DMS79 (cell line): ENCODE results near the gene EMC10.
"Not testable (repeated sequence)": the region's sequence is repeated elsewhere in the genome, so short reads cannot be mapped to it uniquely, and the experiment has no call there.

Experiments used
- DNase-seq: peaks from one replicate; lab custom pipeline; 2025; lab: John Stamatoyannopoulos, UW

EMC10 gene

DNA sequence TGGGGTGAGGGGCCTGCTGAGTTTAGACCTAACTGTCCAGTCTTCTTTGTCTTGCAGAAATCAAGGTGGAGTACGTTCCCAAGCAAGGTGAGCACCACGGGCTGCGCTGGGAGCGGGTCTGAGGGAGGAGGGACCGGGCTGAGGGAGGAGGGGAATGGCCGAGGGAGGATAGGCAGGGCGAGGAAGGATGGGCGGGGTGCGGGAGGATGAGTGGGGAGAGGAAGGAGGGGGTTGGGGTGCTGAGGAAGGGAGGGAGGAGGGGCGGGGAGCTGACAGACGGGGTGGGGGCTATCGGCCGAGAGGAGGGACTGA lies 25.1 kb upstream of the EMC10 start:
- DNase-seq = no peak

DNA sequence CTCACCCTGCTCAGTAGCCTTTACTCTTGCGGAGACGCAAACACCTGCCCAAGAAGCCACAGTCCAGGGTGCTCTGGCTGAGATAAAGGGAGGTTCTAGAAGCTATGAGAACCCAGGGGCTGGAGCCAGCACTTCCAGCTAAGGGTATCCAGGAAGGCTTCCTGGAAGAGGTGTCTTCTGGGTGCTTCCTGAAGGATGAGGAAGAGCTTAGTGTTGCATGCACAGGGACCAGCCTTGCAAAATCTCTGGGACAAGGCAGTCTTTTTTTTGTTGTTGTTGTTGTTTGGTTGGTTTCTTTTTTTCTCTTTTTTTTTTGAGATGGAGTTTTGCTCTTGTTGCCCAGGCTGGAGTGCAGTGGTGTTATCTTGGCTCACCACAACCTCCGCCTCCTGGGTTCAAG lies 23.1 kb upstream of the EMC10 start:
- DNase-seq = no peak

DNA sequence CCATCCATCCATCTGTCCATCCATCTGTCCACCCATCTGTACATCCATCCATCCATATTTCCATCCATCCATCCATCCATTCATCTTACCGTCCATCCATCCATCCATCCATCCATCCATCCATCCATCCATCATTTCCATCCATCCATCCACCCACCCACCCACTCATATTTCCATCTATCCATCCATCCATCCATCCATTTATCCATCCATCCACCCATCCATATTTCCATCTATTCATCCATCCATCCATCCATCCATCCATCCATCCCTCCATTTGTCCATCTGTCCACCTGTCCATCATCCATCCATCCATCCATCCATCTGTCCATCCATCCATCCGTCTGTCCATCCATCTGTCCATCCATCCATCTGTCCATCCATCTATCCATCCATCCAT lies 20.3 kb upstream of the EMC10 start:
- no peak for DNase-seq

DNA sequence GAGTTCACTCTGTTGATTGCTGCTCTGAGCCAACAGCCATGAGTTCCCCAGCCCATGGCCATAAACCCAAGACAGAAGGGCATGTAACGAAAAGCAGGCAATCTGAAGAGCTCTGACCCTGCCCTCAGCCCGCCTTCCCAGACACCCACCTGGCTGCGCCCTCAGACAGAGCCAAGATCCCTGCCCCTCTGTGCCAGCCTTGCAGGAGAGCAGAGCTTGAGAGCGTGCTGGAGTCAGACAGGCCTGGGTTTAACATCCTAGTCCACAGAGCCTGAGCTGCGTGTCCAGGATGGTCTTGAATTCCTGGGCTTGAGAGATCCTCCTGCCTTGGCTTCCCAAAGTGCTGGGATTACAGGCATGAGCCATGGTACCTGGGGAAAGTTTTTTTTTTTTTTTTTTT lies 19.0 kb upstream of the EMC10 start:
- DNase-seq = no peak

DNA sequence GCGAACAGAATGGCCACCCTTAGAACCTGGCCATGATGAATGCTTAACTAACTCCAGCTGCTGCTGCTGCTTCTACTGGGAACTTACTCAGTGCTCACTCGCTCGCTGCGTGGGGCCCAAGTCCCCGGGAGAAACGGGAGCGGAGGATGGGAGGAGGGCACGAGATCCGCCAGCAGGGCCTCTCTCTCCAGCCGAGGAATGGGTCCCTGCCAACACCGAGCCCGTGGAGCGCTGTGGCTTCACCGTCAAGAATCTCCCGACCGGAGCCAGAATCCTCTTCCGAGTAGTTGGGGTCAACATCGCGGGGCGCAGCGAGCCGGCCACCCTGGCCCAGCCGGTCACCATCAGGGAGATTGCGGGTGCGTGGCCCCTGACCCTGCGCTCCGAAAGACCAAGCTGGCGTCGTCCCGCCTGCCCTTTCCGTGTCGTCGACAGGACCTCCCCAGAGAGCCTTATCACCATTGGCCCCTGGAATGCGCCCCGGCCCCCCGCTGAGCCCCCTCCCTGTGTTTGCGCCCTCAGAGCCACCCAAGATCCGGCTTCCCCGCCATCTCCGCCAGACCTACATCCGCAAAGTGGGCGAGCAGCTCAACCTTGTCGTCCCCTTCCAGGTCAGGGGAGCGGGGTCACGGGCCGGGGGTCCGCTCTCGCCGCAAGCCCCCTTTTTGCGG lies 17.8 kb upstream of the EMC10 start:
- DNase-seq = no peak

DNA sequence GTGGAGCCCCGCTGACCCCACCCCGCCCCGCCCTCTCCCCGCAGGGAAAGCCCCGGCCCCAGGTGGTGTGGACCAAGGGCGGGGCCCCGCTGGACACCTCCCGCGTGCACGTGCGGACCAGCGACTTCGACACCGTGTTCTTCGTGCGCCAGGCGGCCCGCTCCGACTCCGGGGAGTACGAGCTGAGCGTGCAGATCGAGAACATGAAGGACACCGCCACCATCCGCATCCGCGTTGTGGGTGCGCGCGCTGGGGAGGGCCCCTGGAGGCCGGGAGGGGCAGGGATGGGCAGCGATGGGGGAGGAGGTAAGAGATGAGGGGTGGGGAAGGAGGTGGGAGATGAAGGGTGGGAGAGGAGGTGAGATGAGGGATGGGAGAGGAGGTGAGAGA lies 17.2 kb upstream of the EMC10 start:
- DNase-seq = no peak

DNA sequence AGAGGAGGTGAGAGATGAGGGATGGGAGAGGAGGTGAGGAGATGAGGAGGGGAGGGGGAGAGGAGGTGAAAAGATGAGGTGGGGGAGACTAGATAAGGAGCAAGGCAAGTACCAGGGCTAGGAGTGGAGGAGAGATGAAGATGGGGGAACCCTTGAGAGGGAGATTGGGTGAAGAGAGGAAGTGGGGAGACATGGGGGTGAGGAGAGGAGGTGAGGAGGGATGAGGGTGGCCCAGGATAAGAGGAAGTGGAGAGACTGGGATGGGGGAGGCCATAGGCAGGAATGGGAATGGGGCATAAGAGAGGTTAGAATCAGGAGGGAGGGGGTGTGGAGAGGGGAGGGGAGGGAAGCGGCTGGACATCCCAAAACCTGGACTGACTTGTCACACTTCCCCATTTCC lies 16.7 kb upstream of the EMC10 start:
- DNase-seq = no peak

DNA sequence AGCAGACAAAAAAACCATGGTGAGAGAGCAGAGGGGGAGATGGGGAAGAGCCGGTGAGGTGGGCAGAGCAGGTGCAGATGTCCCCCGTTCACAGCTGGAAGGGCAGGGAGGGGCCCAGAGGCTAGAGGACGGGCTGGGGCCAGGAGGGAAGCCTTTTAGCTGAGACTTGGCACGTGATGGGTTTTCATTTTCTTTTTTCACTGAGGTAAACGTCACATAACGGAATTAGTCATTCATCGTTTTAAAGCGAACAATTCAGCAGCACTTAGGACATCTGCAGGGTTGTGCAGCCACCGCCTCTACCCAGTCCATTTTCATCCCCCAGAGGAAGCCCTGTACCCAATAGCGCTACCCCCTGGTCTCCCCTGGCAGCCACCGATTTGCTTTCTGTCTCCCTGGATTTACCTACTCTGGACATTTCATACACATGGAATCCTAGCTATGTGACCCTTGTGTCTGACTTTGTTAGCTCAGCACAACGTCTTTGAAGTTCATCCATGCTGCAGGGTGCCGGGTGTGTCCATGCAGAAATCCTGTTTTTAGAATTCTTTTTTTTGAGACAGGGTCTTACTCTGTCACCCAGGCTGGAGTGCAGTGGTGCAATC lies 16.0 kb upstream of the EMC10 start:
- DNase-seq = no peak

DNA sequence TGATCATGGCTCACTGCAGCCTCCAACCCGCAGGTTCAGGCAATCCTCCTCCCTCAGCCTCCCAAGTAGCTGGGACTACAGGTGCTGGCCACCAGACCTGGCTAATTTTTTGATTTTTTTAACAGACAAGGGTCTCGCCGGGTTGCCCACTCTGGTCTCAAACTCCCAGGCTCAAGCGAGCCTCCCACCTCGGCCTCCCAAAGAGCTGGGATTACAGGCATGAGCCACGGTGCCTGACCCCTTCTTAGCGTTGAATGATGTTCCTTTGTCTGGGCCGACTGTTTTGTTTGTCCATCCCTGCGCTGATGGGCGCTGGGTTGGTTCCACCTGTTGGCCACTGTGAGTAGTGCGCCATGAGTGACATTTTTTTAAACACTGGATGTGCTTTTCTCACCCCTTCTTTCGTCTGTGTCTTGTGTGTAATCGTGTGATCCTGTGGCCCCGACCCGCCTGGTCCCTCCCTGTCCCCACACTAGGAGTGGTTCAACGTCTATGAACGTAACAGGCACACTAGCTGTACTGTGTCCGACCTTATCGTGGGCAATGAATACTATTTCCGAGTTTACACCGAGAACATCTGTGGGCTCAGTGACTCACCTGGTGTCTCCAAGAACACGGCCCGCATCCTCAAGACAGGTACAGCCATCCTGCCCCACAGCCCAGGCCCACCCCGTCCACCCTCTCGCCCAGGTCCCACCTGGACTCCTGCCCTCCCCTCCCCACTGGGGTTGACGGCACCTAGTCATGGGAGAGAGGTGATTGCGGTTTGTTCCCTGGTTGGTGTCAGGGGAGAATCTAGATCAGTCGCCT lies 15.0 kb upstream of the EMC10 start:
- DNase-seq = peak; percentile 35

DNA sequence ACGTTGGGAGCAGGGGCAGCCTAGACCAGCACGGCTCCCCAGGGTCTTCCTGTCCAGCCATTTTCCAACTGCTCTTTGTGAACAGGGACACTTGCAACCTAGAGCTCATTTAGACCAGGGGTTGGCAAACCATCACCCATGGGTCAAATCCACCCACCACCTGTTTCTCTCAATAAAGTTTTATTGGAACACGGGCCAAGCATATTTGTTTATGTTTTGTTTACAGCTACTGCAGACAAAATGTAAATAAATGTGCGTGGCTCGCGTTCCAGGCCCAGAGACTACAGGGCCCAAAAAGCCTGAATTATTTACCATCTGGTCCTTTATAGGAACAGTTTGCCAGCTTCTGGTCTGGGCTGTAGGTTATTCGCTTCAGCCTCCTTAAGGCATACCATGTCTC lies 13.3 kb upstream of the EMC10 start:
- DNase-seq = no peak

DNA sequence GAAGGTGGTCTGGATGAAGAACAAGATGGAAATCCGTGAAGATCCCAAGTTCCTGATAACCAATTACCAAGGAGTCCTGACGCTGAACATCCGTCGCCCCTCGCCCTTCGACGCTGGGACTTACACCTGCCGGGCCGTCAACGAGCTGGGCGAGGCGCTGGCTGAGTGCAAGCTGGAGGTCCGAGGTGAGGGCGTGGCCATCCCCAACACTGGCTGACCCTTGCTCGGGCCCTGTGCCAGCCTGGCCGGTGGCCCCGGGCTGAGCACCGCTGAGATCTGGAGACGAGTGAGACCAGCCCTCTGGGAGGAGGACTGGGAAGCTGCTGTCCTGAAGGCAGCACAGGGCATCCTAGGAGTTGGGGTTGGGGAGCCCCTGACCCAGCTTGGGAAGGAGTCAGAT lies 12.0 kb upstream of the EMC10 start:
- no peak for DNase-seq

DNA sequence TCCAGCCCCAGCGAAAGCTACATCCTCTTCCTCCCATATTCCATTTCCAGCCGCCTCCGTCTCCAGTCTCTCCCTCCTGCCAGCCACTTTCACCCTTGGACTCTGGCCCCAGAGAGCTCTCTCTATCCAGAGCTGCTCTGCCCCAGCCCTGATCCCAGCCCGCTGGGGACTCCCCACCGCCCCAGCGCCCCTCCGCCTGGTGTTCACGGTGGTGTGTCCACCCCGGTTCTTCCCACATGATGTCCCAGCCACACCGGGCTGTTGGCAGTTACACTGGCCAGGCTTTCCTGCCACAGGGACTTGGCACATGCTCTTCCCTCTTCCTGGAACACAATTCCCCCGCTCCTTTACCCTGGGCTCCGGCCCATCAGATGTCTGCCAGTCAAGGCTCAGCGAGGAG lies 11.3 kb upstream of the EMC10 start:
- DNase-seq = no peak

DNA sequence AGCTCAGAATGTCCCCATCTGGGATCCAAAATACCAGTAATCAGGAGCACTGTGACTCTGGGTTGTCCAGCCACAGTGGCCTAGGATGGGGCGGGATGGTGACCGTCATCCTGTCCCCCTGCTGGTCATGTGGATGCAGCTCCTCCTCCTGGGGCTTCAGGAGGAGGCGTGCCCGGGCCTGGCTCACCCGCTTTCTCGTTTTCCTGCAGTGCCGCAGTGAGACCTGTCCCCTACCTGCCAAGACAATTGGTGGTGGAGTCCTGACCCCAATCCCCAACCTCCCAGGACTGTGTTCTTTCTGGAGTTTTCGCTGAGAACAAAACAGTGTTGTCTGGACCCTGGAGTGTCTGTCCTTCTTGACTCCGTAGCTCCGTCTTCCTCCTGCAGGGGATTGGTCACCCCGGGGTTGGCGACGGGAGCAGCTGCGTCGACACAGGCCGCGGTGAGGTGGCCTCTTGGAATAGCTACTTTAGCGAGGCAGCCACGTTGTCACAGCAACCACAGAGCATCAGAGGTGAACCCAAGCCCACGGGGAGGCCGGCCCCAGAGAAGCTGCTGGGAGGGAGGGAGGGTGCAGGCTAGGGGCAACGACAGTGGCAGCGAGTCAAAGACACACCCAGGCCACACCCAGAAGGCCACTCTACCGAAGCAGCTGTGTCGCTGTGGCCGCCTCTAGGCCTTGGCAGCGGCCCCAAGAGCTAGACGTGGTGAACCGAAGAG lies 10.2 kb upstream of the EMC10 start:
- DNase-seq = peak; percentile 92

DNA sequence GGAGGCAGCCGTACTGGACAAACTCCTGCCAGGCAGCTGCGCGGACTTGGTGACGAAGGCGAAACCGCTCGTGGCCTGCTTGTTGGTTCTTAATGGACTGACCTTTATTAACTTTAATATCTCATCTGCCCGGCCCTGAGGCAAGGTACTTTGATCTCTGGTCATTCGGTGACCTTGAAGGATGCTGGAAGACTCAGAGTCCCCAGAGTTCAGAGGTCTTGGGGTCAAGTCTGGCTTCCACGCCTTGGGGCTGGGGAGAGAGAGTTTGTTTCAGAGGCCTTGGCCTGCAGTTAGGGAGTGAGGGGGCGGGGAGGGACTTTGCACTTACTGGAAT lies 9.6 kb upstream of the EMC10 start:
- DNase-seq = no peak

DNA sequence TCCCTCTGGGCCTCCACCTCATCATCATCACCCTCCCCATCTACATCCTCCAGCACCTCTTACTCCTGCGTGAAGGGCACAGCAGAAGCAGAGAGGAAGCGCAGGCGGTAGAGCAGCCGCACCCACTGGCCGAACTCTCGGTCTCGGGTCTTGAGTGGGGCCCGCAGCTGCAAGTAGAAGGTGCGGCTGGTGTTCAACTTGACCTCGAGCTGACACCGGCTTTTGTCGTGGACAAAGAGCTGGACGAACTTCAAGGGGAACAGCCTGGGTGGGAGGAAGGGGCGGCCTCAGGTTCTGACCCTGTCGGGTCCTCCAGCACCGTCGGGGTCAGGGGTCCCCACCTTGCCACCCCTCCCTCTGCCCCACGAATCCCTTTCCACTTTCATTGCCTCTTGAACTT lies 8.7 kb upstream of the EMC10 start:
- DNase-seq = no peak

DNA sequence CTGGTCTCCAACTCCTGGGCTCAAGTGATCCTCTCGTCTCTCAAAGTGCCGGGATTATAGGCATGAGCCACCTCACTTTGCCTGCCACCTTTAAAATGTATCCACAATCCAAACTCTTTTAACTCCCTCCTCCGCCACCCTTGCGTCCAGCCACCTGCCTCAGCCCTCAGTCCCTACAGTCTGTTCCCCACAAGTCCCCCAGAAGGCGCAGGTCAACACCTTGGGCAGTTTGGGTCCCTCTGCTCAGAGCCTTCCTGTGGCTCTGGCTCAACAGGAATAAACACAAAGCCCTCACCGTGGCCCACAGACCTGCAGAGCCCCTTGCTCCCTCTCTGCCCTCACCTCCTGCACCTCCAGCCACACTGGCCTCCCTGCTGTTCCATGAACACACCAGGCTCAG lies 7.5 kb upstream of the EMC10 start:
- DNase-seq = no peak

DNA sequence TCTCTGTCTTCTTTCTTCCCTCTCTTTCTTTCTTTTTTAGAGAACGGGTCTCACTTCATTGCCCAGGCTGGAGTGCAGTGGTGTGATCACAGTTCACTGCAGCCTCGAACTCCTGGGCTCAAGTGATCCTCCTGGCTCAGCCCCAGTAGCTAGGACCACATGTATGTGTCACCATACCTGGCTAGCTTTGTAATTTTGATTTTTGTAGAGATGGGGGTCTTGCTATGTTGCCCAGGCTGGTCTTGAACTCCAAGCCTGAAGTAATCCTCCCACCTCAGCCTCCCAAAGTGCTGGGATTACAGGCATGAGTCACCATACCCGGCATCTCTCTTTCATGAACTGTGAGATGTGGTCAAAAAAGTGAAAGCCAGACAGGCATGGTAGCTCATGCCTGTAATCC lies 3.0 kb upstream of the EMC10 start:
- DNase-seq = not testable (repeated sequence)

DNA sequence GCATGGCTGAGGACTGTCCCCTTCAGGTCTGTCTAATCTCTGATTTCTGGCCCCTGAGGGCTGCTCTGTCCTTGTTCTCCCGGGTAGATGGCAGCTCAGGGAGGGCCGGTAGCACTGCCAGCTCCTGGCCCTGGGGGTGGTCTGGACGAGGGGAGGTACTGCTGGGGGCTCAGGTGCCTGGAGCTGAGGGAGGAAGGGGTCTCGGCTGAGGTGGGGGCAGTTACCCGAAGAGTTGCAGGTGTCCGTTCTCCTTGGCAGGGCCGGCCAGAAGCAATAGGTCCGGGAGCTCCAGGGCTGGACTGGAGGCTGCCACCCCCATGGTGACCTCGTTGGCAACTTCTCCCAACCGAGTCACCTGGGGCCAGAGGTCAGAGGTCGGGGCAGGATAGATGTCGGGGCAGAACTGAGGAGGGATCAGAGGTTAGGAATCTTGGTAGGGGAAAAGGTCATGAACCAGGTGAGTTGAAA lies 1.2 kb upstream of the EMC10 start:
- no peak for DNase-seq

DNA sequence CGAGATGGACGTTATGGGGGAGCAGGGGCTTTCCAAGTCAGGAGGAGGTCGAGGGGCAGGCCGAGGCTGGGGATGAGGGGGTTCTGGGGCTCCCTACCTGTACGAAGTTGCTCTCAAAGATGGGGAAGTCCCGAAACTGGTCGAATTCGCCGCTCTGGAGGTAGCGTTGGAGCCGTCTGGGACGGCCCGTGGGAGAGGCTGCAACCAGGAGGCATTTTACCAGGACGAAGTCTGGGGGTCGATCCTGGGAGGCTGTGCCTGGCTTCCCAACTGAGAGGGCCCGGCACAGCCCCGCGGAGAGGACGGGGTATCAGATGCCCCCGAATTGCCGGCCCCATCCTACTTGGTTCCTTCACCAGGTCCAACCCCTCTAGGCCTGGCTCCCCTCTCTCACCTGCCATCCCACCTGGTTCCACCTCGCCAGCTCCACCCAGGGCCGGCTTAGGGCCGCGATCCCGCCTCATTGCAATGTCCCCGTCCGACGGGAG lies 527 bp upstream of the EMC10 start:
- no peak for DNase-seq

DNA sequence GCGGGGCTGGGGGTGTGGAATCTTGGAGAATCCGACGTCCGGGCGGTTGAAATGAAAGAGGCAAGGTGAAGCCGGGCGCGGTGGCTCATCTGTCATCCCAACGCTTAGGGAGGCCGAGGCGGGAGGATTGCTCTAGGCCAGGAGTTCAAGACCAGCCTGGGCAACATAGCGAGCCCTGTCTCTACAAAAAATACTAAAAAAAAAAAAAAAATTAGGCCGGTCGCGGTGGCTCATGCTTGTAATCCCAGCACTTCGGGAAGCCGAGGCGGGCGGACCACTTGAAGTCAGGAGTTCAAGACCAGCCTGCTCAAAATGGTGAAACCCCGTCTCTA lies 566 bp downstream of the EMC10 start:
- no peak for DNase-seq

DNA sequence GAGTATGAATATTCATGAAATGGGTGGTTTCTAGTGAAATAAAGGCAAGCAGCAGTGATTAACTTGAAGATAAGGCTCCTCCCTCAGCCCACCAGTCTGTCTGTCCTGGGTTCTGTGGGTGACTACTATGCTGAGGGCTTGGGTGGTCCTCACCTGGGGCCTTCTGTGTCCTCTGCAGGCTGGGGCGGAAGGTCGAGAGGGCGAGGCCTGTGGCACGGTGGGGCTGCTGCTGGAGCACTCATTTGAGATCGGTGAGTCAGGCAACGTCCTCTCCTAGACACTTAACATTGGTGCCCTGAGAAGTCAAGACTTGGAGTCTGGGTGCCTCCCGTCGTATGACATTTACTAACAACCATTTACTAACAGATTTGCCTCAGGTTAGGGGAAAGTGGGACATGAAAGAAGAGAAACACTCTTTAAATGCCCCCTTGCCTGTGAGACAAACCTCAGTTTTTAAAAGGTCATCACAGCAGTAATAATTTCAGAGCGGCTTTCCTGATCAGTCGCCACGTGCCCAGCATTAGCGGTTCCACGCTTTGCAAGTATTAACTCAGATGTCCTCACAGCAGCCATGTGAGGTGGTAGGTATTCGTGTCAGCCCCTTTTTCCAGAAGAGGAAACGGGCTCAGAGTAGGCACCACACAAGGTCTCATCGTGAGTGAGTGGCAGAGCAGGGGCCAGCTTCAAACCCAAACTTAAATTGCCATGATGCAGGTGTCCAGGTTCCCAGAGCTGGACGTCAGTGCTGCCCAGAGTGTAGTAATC lies 1.6 kb downstream of the EMC10 start:
- no peak for DNase-seq
